Inflammatory macrophage treated with lipopolysaccharide for 4 hours (primary cell): ENCODE data around the gene TNRC18.
"Not testable (repeated sequence)": the region's sequence is repeated elsewhere in the genome, so short reads cannot be mapped to it uniquely, and the experiment has no call there.

Experiments used
- DNase-seq: peaks from one replicate; pipeline ENCODE4 v3.0.0-alpha.2; 2020

Gene TNRC18

GRCh38 chr7:5423306-5423975 lies at the start of gene TNRC18:
TNRC18 (minus strand) TSS chr7:5423834; CDS start chr7:5421246, 2,588 bp downstream.
- no peak for DNase-seq

GRCh38 chr7:5472432-5473315 lies 49.0 kb upstream of the TNRC18 start:
- DNase-seq, result no peak

- DNase-seq, result not testable (repeated sequence)
Observed at GRCh38 chr7:5471623-5472022, 48.0 kb upstream of the TNRC18 start.

DNA sequence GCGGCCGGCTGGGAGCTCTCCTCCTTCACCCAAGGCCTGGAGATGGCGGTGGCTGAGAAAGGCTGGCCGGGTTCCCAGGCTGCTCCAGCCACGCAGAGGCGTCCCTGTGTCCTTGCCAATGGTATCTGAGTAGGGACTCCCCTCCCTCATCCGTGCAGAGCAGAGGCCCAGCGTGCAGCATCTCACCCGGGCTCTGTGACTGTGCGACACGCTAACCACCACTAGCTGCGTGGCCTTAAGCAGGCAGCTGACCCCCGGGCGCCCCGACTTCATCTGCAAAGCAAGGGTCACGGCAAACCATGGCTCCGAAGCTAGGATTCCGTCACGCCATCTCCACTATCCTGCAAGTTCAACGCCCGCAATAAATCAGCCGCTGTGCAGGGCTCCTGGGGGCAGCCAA lies 47.2 kb upstream of the TNRC18 start:
- DNase-seq, result no peak

- DNase-seq, result no peak
Observed at GRCh38 chr7:5470167-5470532, 46.5 kb upstream of the TNRC18 start.

- no peak for DNase-seq
Observed at GRCh38 chr7:5469375-5470166, 45.9 kb upstream of the TNRC18 start.

DNA sequence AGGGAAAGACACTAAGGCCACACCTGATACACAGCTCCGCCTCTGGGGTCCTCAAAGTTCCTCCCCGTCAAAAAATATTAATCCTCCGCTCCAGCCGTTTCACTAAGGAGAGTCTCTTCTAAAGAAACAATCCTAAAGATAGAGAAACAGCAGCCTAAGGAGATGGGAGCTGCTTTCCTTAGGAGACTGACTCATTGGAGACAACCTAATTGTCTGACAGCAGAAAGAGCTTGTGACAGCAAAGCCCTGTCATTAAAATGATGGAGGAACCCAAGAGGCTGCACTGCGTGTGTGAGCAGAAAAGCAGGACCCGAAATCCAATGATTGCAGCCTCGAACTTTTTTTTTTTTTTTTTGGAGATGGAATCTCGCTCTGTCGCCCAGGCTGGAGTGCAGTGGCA lies 44.0 kb upstream of the TNRC18 start:
- no peak for DNase-seq

- no peak for DNase-seq
Observed at GRCh38 chr7:5466551-5466950, 42.9 kb upstream of the TNRC18 start.

DNA sequence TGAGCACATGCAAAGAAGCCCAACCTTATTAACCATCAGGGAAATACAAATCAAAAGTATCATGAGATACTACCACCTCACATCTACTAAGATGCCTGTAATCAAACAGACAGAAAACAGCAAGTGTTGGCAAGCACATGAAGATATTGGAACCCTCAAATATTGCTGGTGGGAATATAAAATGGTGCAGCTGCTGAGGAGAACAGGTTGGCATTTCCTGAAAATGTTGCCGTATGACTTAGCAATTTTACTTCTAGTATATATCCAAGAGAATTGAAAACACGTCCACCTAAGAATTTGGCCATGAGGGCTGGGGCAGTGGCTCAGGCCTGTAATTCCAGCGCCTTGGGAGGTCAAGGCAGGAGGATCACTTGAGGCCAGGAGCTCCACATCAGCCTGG lies 39.4 kb upstream of the TNRC18 start:
- DNase-seq, result no peak

- DNase-seq, result no peak
Observed at GRCh38 chr7:5462216-5462615, 38.6 kb upstream of the TNRC18 start.

GRCh38 chr7:5458921-5459480 lies 35.4 kb upstream of the TNRC18 start:
- DNase-seq, result no peak

DNA sequence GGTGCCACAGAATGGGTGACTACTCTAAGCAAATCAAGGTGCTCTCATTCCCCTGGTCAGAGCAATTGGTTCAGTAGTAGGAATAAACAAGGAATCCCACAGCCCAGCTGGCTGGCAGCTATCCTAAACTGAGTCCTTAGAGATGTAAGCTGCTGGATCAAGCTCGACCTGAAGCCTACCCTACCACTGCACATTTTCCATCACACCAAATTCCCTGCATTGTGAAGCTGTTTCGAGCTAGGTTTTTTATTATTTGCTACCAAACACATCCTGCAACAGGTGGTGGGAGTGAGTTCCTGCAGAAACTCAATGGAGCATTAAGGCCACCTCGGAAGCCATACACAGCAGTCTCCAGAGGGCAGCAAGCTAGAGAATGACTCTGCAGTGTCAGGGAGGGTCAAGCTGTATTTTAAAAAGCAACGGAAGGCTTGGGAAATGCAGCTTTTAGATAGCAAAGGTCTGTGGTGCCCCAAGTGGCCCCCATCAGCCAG lies 33.7 kb upstream of the TNRC18 start:
- DNase-seq, result no peak

GRCh38 chr7:5456409-5456808 lies 32.8 kb upstream of the TNRC18 start:
- DNase-seq, result no peak

- DNase-seq, result no peak
Observed at GRCh38 chr7:5455581-5456219, 32.1 kb upstream of the TNRC18 start.

GRCh38 chr7:5455175-5455574 lies 31.5 kb upstream of the TNRC18 start:
- DNase-seq, result no peak

DNA sequence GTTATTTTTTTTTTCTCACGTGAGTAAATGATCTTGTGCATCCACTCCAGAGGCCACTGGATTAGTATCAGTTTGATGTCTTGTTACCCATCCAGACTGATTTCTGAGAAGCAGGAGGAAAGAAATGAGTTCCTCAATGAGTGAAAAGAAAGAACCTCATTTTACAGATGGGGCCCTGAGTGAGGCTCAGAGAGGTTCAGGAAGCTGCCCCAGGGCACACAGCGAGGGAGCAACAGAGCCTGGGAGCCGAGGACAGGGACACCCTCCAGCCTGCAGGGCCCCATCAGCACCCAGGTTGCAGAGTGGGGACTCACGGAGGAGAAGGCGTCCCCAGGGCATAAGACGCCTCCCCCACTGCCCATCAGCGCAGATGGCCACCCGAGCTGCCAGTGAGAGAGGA lies 30.9 kb upstream of the TNRC18 start:
- DNase-seq, result no peak

DNA sequence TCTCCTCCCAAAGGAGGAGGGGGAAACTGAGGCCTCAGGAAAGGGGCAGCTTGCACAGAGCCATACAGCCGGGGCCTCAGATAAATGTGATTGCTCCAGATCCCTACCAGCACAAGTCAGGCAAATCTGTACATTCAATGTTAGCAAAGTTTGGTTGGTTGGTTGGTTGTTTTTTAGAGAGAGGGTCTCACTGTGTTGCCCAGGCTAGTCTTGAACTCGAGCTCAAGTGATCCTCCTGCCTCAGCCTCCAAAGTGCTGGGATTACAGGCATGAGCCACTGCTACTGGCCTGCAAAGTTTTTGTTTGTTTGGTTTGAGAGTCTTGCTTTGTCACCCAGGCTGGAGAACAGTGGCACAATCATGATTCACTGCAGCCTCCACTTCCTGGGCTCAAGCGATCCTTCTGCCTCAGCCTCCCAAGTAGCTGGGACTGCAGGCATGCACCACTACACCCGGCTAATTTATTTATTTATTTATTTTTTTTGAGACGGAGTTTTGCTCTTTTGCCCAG lies 30.0 kb upstream of the TNRC18 start:
- DNase-seq, result no peak

DNA sequence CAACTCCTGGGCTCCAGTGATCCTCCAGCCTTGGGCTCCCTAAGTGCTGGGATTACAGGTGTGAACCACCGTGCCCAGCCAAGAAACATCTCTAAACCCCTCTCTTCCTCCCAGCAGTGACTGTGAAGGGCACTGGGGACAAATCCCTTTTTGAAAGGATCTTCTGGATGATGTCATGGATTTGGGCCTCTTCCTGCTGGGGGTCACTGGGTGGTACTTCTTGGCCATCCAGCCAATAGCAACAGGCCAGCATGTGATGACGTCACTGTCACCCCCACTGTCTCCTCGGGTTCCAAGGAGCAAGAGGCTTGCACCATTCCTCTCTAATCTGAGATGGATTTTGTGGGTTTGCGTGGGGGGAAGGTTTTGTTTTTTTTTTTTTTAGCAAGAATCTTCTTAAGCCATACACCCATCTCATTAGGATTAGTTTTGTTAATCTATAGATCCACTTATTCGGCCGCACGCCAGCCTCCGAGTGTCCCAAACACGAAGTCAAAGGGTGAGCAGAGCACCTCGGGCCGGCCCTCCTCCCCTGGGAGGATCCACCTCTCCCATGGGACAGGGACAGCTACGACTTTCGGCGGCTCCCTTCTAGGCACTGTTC lies 29.4 kb upstream of the TNRC18 start:
- peak; percentile 52 for DNase-seq

- DNase-seq, result no peak
Observed at GRCh38 chr7:5452470-5452899, 28.9 kb upstream of the TNRC18 start.

GRCh38 chr7:5451391-5451790 lies 27.8 kb upstream of the TNRC18 start:
- no peak for DNase-seq

DNA sequence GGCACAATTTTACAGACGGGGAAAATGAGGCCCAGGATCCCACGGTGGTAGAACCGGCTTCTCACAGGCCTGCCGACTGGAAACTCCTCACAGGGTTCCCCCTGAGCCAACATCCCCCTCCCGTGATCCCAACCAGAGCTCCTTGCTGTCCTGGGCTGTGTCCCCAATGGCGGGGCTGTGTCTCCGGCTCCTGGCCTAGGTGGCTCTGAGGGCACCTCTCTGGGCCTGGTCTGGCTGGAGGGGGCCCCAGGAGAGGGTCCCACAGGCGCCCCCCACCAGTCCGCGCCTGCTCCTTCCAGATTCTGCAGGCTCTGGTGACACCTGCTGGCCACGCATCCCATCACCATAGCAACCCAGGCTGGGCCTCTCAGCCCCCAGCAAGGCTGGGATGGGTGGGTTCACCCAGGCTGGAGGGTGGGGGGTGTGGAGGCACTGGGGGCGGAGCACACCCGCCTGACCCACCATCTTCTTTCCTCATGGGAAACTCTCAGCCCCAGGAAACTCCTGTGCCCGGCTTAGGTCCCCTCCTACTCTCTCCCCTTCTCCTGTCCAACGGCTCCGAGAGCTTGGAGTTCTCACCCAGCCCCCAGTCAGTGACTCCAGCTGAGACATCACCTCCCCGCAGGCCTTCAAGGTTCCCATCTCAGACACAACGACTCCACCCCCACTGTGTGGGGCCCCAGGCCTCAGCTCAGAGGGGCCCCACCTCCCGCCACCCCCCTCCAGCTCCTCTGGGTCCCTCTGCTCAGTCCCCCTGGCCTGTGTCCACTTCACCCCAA lies 27.1 kb upstream of the TNRC18 start:
- peak; percentile 33 for DNase-seq
